A549 (cell line): ENCODE data around the gene LPCAT4. TPM values are rescaled to one million over a fixed set of nuclear protein-coding genes. Genes with fewer than 3 reads are reported as not detected.
A peak's percentile ranks its signal among the peaks of the same experiment; 100 is the strongest.

Experiments used
- ATAC-seq, 2 experiments: fragments of 200-7000 bp in 1 of 2; fragments of >200 bp in 1 of 2; cut with Nextera tagmentation in 1 of 2; cut with Tn5 transposase in 1 of 2; 3 replicates each; pipeline versions ENCODE4 v1.8.0 to v1.9.1; 2018 to 2020; ENCODE audit warnings: mild to moderate bottlenecking in 1 of 2, moderate library complexity in 1 of 2
- CTCF ChIA-PET: fragments of 300-600 bp; sonication (Branson Sonifier 250); formaldehyde crosslinking; extraction: SDS; loops from one replicate; lab custom pipeline; 2021; ENCODE audit warnings: antibody characterized with exemption, inconsistent platforms; lab: Yijun Ruan, JAX
- POLR2A ChIA-PET: fragments of 350-600 bp; formaldehyde crosslinking; extraction: SDS; loops from one replicate; lab custom pipeline; 2021; ENCODE audit warnings: antibody characterized with exemption, inconsistent platforms; lab: Yijun Ruan, JAX
- DNase-seq, 2 experiments: peaks; one replicate each; pipeline versions ENCODE4 v3.0.0 to v3.0.0-alpha.2; 2011 to 2016; ENCODE audit warnings: low read depth in 1 of 2, low spot score in 1 of 2
- FAIRE-seq: peaks from 2 replicates; lab custom pipeline; 2011; peaks lifted over from hg19 to GRCh38; lab: Jason Lieb, UNC
- H3K27ac ChIP-seq, 2 experiments: fragments of >200 bp; sonication (Bioruptor Twin); formaldehyde crosslinking; 3 replicates each; pipeline ENCODE4 v1.5.1; 2016 to 2017
- H3K4me1 ChIP-seq: fragments of >200 bp; sonication (Bioruptor Twin); formaldehyde crosslinking; 3 replicates; pipeline ENCODE4 v1.6.1; 2016
- H3K4me2 ChIP-seq: fragments of >200 bp; sonication (Bioruptor Twin); formaldehyde crosslinking; 3 replicates; pipeline ENCODE4 v1.6.1; 2016
- H3K4me3 ChIP-seq: fragments of >200 bp; sonication (Bioruptor Twin); formaldehyde crosslinking; 3 replicates; pipeline ENCODE4 v1.5.1; 2016
- H3K9me3 ChIP-seq: fragments of >200 bp; sonication (Bioruptor Twin); formaldehyde crosslinking; 3 replicates; pipeline ENCODE4 v1.6.1; 2016
- BCL3 ChIP-seq: fragments of >200 bp; sonication (Bioruptor Twin); formaldehyde crosslinking; IDR thresholded peaks from 3 replicates; pipeline ENCODE4 v1.6.1; 2016
- CBX8 ChIP-seq: fragments of 200-600 bp; sonication (generic); IDR thresholded peaks from 2 replicates; pipeline ENCODE4 v1.6.1; 2016
- CHD4 ChIP-seq: fragments of 200-600 bp; sonication (generic); IDR thresholded peaks from 2 replicates; pipeline ENCODE4 v1.6.1; 2016; ENCODE audit warnings: antibody characterized with exemption, mild to moderate bottlenecking, borderline replicate concordance
- CTCF ChIP-seq: fragments of >200 bp; sonication (Bioruptor Twin); formaldehyde crosslinking; IDR thresholded peaks from 3 replicates; pipeline ENCODE4 v1.5.1; 2016
- ELK1 ChIP-seq: fragments of 150-350 bp; IDR thresholded peaks from 2 replicates; pipeline ENCODE4 v1.6.1; 2014; ENCODE audit warnings: low read depth, mild to moderate bottlenecking, low read length
- FOSB ChIP-seq: fragments of 250-450 bp; sonication (Bioruptor Pico); IDR thresholded peaks from 2 replicates; pipeline ENCODE4 v1.5.0; 2020; ENCODE audit warnings: mild to moderate bottlenecking, moderate library complexity
- FOXS1 ChIP-seq: fragments of 250-450 bp; sonication (Bioruptor Pico); IDR thresholded peaks from 2 replicates; pipeline ENCODE4 v1.5.0; 2020; ENCODE audit warnings: mild to moderate bottlenecking, moderate library complexity
- HEYL ChIP-seq: fragments of 250-450 bp; sonication (Bioruptor Pico); IDR thresholded peaks from 2 replicates; pipeline ENCODE4 v1.8.0; 2021; ENCODE audit warnings: mild to moderate bottlenecking, moderate library complexity
- JUNB ChIP-seq: fragments of >200 bp; sonication (Bioruptor Twin); formaldehyde crosslinking; IDR thresholded peaks from 2 replicates; pipeline ENCODE4 v1.6.1; 2016
- MAFK ChIP-seq: fragments of 450-650 bp; IDR thresholded peaks from 2 replicates; pipeline ENCODE4 v1.6.1; 2014; ENCODE audit not compliant: partially characterized antibody
- MAX ChIP-seq: IDR thresholded peaks from 2 replicates; pipeline ENCODE4 v1.6.1; 2012
- MAZ ChIP-seq: fragments of 150-350 bp; IDR thresholded peaks from 2 replicates; pipeline ENCODE4 v1.6.1; 2014; ENCODE audit warnings: antibody characterized with exemption, low read depth, low read length, borderline replicate concordance
- NFE2L2 ChIP-seq: fragments of 150-350 bp; conservative IDR thresholded peaks from 2 replicates; pipeline ENCODE4 v1.6.1; 2014; ENCODE audit warnings: low read length
- NR3C1 ChIP-seq: fragments of >200 bp; sonication (Bioruptor Twin); formaldehyde crosslinking; IDR thresholded peaks from 3 replicates; pipeline ENCODE4 v1.6.1; 2017
- POLR2A ChIP-seq: IDR thresholded peaks from 2 replicates; pipeline ENCODE4 v1.6.1; 2012; ENCODE audit warnings: mild to moderate bottlenecking, low read length
- POLR2AphosphoS2 ChIP-seq: conservative IDR thresholded peaks from 2 replicates; pipeline ENCODE4 v1.6.1; 2012; ENCODE audit warnings: low read length, improper control_type of control experiment, inconsistent platforms
- RARB ChIP-seq: fragments of 250-450 bp; sonication (Bioruptor Pico); IDR thresholded peaks from 2 replicates; pipeline ENCODE4 v1.8.0; 2021; ENCODE audit warnings: mild to moderate bottlenecking, moderate library complexity
- RNF2 ChIP-seq: fragments of 200-600 bp; sonication (generic); IDR thresholded peaks from 2 replicates; pipeline ENCODE4 v1.6.1; 2016; ENCODE audit warnings: low read depth, mild to moderate bottlenecking, antibody characterized with exemption, moderate library complexity, borderline replicate concordance
- SMC3 ChIP-seq: fragments of >200 bp; sonication (Bioruptor Twin); formaldehyde crosslinking; IDR thresholded peaks from 3 replicates; pipeline ENCODE4 v1.6.1; 2018; ENCODE audit warnings: inconsistent platforms
- ZC3H11A ChIP-seq: fragments of 450-650 bp; IDR thresholded peaks from 2 replicates; pipeline ENCODE4 v1.6.1; 2014; ENCODE audit warnings: antibody characterized with exemption, mild to moderate bottlenecking
- WGBS: methylation state at CpG from one replicate; pipeline ENCODE4 v1.1.6; 2017; ENCODE audit errors: missing lambda C conversion rate; 5-methylcytosine and 5-hydroxymethylcytosine counted together
- polyA plus RNA-seq, 4 experiments: library from polyadenylated mRNA; depleted of rRNA in 3 of 4; stranded (reverse); fragments of >200 nt; fragmentation: RNase III in 1 of 4; extraction: RNeasy Plus Mini Kit Qiagen cat#74134 plus additional on column Dnase treatment in 1 of 4; gene quantifications; 2 replicates in 3 of 4; 3 replicates in 1 of 4; pipeline ENCODE4 v1.2.3, GENCODE V29; 2011 to 2017

Gene LPCAT4
- polyA plus RNA-seq, 2 of the 4 experiments (the other 2 are of a cell fraction): 42.9 to 50.1 TPM

GRCh38 chr15:34339946-34340345 lies 27.1 kb downstream of the LPCAT4 start:
- DNase-seq (no peak), FAIRE-seq (no peak), ATAC-seq (no peak)
- WGBS: 91% methylated on average over 3 of the region's 3 CpGs
- Histone ChIP-seq H3K4me3 (no peak overlapping the region), H3K4me2 (no peak overlapping the region), H3K4me1 (peaks cover 15% of the 10 kb centered on the region; the same call in 2 of the 3 replicates), H3K9me3 (no peaks in the 10 kb centered on the region), H3K27ac (no peak overlapping the region)
- TF ChIP-seq ELK1 (no peak), HEYL (CRISPR knock-in tag) (no peak), MAZ (no peak), FOXS1 (CRISPR knock-in tag) (no peak), FOSB (CRISPR knock-in tag) (no peak), NFE2L2 (no peak), NR3C1 (no peak), CBX8 (no peak), RARB (no peak), POLR2A (no peak), MAFK (no peak), RNF2 (no peak), MAX (no peak), JUNB (no peak), ZC3H11A (no peak), BCL3 (no peak), CTCF (no peak)
- ChIA-PET CTCF (interaction anchor here (1.5 to 5.1 kb wide), 5 partner anchors 11 to 130 kb away, joined by 3 to 34 read pairs (median 7); partner anchors contain the start of genes KATNBL1 and LPCAT4), POLR2A (interaction anchor here (2.8 kb wide), 1 partner anchor 27 kb away, joined by 20 read pairs; the partner anchor contains the start of gene LPCAT4)

GRCh38 chr15:34338347-34338746 lies 28.6 kb downstream of the LPCAT4 start:
- TF ChIP-seq CHD4 (no peak), POLR2AphosphoS2 (no peak), NFE2L2 (no peak), SMC3 (no peak)
- H3K4me3 ChIP-seq: peak overlapping the region; percentile 64
- ATAC-seq: no peak
- no peak for FAIRE-seq
- WGBS: 90% methylated on average over 16 of the region's 16 CpGs
- no peaks in the 10 kb centered on the region for H3K9me3 ChIP-seq
- CTCF ChIA-PET: interaction anchor here (1.0 to 5.1 kb wide), 12 partner anchors 9 to 276 kb away, joined by 3 to 34 read pairs (median 4); partner anchors contain the start of gene LPCAT4
- peaks cover 15% of the 10 kb centered on the region; the same call in 2 of the 3 replicates for H3K4me1 ChIP-seq
- no peak for DNase-seq
- peak overlapping the region; percentile 77 for H3K4me2 ChIP-seq
- POLR2A ChIA-PET: interaction anchor here (0.7 to 2.8 kb wide), 9 partner anchors 10 to 650 kb away, joined by 3 to 24 read pairs (median 4); partner anchors contain the start of genes EMC7, GOLGA8B, LPCAT4 and PGBD4
- peak overlapping the region; percentile 83 to 95; a peak in 5 of 6 replicates for H3K27ac ChIP-seq
